NCI-H1092 treated with DMSO at 0.1 percent for 48 hours (cell line): ENCODE data around the gene SOX2.

ENCODE experiments used
- DNase-seq: peaks from one replicate; lab custom pipeline; 2025; lab: John Stamatoyannopoulos, UW

SOX2 gene

GRCh38 chr3:181722766-181723425 is 11.2 kb downstream of the SOX2 start:
- no peak for DNase-seq

GRCh38 chr3:181723625-181724191 is 12.0 kb downstream of the SOX2 start:
- DNase-seq: no peak

GRCh38 chr3:181724192-181724965 is 12.7 kb downstream of the SOX2 start:
- DNase-seq: no peak

GRCh38 chr3:181725131-181725731 is 13.5 kb downstream of the SOX2 start:
- DNase-seq: no peak

- DNase-seq: no peak
Observed at GRCh38 chr3:181725830-181726229, 14.1 kb downstream of the SOX2 start.

- peak; percentile 43 for DNase-seq
Observed at GRCh38 chr3:181726351-181727330, 14.9 kb downstream of the SOX2 start.

- DNase-seq: no peak
Observed at GRCh38 chr3:181727341-181728032, 15.8 kb downstream of the SOX2 start.

GRCh38 chr3:181728470-181729340 is 17.0 kb downstream of the SOX2 start:
- DNase-seq: no peak

GRCh38 chr3:181729341-181729869 is 17.7 kb downstream of the SOX2 start:
- no peak for DNase-seq

- DNase-seq: no peak
Observed at GRCh38 chr3:181730316-181730715, 18.6 kb downstream of the SOX2 start.

GRCh38 chr3:181730934-181731333 is 19.2 kb downstream of the SOX2 start:
- no peak for DNase-seq

- DNase-seq: no peak
Observed at GRCh38 chr3:181735911-181736310, 24.2 kb downstream of the SOX2 start.

GRCh38 chr3:181738551-181738950 is 26.8 kb downstream of the SOX2 start:
- no peak for DNase-seq

- DNase-seq: no peak
Observed at GRCh38 chr3:181739628-181740027, 27.9 kb downstream of the SOX2 start.

GRCh38 chr3:181741417-181741816 is 29.7 kb downstream of the SOX2 start:
- DNase-seq: no peak

- no peak for DNase-seq
Observed at GRCh38 chr3:181752202-181752671, 40.5 kb downstream of the SOX2 start.

GRCh38 chr3:181753391-181753790 is 41.7 kb downstream of the SOX2 start:
- DNase-seq: no peak

GRCh38 chr3:181755959-181756358 is 44.2 kb downstream of the SOX2 start:
- peak; percentile 23 for DNase-seq

- DNase-seq: no peak
Observed at GRCh38 chr3:181756645-181757297, 45.0 kb downstream of the SOX2 start.
